GM19455 (cell line): ENCODE data around the gene KRT86.
"Not testable (repeated sequence)": the region's sequence is repeated elsewhere in the genome, so short reads cannot be mapped to it uniquely, and the experiment has no call there.

ENCODE experiments used
- ATAC-seq: cut with Tn5 transposase; IDR thresholded peaks from one replicate; pipeline ENCODE4 v1.9.1; 2021; ENCODE audit not compliant: unreplicated experiment

Gene KRT86

DNA sequence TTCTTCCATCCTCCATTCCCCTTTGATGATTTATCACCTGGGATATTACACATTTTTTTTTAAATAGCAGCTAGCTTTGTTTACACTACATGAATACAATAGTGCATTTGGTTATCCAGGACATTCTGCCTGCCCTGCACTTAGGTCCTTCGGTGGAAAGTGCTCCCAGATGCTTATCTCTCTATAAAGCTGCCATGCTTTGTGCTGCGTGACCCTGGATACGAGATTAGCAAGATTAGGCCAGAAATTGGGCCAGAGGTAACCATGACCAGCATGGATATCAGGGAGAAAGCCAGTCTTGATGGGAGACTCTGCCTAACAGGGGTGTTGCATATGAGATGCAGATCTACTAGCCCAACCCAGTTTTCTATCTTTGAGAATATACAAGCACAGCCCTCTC is 58.9 kb downstream of the KRT86 start:
- no peak for ATAC-seq

DNA sequence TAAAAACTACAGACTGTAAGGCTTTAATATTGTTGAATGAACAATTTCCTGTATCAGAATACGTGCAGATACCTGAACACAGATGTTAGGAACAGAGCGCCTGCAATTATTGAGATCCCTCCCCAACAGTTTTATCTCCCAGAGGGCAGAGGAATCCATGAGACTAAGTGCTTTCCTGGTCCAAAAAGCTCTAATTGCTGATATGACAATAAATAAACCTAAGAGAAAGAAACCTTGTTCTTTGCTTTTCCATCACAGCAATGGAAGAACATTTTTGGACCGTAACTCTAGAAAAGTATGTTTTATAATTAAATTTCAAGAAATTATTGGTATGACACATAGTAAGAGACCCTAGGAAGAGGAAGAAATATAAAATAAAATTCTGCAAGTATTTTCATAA is 59.7 kb downstream of the KRT86 start:
- no peak for ATAC-seq

DNA sequence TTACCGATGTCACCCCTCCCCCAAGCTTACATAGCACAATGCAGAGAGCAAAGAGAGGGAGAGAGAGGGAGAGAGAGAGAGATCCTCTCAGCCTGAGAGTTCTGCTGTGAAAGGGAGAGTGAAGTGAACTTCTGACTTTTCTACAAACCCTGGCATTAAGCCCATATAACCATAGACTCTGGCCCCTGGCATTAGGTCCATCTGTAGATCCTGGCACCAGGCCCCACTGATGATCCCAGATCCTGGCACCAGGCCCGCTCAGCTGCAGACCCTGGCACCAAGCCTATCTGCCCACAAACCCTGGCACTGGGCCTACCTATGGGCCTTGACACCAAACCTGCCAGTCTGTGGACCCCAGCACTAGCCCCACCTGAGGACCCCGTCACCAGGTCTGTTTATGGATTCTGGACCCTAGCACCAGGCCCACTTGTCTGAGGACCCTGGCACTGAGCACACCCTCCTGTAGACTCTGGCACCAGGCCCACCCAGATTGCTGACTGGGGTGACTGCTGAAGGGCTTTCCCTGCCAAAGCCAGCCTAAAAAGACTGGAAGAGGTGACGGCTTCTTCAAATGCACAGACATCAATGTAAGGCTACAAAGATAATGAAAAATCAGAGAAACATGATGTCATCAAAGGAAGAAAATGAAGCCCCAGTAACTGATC is 61.3 kb downstream of the KRT86 start:
- ATAC-seq, result no peak

DNA sequence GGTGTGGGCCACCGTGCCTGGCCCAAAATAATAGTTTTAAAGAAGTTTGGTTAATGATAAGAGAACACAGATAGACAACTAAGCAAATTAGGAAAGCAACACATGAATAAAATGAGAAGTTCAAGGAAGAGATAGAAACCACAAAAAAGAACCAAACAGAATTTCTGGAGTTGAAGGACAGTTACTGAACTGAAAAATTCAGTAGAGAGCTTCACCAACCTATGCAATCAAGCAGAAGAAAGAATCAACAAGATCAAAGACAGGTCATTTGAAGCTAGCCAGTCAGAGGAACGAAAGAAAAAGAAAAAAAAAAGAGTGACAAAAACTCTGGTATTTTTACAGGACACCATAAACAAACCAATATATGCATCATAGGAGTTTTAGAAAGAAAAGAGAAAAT is 62.2 kb downstream of the KRT86 start:
- no peak for ATAC-seq

DNA sequence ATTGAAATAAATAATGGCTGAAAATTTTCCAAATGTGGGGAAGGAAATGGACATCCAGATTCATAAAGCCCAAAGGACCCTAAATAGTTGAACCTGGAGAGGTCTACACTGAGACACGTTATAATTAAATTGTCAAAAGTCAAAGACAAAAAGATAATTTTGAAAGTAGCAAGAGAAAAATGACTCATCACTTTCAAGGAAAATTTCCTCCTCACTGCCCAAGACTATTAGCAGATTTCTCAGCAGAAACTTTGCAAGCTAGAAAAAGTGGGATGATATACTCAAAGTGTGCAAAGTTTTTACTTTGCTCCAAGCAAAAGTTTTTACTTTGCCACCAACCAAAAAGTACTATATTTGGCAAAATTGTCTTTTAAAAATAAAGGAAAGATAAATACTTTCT is 62.6 kb downstream of the KRT86 start:
- no peak for ATAC-seq

DNA sequence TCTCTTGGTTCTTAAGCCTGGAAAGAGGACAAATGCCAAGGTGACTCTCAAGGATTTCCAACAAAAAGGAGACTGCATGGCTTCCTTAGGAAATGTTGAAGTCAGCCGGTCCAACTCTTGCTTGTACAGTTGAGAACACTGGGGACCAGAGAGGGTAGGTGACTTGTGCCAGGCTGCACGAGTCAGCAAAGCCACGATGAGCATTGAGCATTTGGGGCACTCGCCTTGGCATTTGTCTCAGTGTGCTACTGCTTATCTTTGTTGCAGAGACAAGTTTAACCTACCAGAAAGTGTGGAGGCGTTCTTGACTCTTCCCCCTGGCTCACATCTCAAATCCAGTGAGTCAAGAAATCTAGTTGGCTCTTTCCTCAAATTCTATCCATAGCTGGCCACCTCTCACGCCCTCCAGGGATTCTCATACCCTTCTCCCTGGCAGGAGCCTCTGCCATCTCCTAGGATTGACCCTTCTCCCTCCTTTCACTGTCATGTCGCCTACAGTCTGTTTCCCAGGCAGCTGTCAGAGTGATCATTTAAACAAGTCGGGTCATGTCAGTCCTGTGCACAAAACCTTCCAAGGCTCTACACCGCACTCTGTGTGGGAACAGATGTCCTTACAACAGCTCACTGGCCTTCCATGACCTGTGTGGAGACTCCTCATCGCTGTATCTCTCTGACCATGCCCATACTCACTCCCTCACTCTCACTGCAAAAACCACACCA is 64.0 kb downstream of the KRT86 start:
- ATAC-seq, result no peak

DNA sequence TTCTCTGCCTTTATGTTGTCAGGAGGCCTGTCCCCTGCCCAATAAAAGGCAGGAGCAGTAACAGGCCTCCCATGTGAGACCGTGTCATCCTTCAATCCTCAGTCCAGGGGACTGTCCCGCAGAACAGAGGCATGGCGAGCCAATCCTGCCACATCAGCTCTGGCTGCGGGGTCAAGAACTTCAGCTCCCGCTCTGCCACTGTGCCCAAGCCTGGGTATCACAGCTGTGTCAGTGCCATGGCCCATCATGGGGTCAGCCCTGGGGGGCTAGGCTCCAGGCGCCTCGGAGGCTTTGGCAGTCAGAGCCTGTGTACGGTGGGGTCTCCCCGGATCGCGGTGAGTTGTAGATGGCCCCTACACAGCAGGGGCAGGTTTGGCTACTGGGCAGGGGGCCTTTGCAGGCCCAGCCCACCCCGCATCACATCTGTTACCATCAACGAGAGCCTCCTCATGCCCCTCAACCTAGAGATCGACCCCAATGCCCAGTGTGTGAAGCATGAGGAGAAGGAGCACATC is 66.7 kb downstream of the KRT86 start:
- ATAC-seq, result no peak

DNA sequence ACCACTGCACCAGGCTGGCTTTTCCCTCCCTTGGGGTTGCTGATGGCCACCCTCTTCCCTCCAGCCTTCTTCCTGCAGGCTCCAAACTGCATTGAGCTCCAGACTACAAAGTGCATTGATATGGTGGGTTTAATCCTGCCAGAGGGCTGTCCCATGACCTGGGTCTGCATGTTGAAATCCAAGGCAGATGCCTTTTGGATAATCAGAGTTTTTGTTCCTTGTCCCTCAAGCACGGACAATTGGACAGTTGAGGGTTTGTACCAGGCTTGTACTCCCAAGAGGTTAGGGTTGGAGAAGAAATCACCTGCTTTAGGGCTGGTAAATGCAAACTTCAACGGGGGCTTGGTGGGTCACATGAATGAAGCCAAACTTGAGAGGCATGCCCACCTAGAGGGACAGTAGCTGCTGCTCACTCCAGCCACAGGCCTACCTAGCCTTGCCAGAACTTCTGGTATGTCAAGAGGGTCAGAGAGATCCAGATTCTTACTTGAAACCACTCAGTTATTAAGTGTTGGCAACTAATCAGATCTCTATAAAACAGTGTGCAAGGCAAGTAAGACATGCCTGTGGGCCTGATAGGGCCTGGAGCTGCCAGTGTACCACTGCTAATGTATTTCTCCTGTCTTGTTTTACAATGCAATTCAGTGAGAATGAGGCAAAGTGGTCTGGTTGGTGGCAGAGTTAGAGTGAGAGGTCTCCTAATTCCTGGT is 68.5 kb downstream of the KRT86 start:
- no peak for ATAC-seq

DNA sequence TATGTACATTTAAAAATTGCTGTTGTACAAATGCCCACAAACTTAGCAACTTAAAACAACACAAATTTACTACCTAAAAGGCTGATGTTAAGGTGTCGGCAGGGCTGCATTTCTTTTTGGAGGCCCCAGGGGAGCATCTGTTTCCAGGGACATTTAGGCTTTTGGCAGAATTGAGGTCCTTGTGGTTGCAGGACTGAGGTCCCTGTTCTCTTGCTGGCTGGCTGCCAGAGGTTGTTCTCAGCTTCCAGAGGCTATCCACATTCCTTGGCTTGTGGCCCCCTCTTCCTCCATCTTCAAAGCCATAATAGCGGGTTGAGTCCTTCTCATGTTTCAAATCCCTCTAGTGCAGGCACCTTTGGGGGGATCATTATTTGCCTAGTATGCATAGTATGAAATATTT is 69.1 kb downstream of the KRT86 start:
- ATAC-seq, result no peak

DNA sequence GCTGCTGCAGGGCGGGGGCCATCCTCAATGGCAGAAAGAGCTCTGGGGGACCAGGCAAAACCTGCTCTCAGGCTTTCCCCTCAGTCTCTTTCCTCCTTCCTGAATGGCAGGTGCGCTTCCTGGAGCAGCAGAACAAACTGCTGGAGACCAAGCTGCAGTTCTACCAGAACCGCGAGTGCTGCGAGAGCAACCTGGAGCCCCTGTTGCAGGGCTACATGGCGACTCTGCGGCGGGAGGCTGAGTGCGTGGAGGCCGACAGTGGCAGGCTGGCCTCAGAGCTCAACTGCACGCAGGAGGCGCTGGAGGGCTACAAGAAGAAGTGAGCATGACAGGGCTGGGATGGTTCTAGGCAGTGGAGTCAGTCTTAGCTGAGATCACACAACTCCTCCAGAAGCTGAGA is 69.7 kb downstream of the KRT86 start:
- no peak for ATAC-seq

DNA sequence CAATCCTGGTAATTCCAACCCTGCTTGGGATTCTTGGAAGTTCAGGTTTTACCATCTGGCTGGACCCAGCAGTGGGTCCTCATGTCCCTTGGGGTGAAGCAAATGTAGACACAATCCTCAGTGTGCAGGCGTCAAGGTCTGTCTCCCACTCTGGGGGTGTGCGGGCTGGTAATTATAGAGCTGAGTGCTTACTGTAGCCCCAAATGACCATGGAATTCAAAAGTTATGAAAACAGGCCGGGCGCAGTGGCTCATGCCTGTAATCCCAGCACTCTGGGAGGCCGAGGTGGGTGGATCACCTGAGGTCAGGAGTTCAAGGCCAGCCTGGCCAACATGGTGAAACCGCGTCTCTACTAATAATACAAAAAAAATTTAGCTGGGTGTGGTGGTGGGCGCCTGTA is 70.6 kb downstream of the KRT86 start:
- not testable (repeated sequence) for ATAC-seq

DNA sequence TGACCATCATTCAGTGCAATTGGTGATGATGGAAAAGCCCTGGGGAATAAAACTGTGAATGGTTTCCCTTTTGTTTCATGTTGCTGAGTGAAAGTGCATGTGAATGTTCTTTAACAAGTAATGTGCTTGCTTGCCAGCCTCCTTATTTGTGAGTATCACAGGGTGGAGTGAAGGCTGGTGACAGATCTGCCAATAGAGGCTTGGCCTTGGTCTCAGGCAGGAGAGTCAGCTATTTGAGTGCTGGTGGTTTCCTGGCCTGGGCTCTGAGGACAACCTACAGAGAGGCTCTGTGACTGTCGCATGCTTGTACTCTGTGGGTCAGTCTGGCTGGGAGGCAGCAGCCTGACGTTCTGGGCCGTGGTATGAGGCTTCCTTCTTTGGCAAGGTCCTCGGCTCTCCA is 72.1 kb downstream of the KRT86 start:
- ATAC-seq, result no peak

DNA sequence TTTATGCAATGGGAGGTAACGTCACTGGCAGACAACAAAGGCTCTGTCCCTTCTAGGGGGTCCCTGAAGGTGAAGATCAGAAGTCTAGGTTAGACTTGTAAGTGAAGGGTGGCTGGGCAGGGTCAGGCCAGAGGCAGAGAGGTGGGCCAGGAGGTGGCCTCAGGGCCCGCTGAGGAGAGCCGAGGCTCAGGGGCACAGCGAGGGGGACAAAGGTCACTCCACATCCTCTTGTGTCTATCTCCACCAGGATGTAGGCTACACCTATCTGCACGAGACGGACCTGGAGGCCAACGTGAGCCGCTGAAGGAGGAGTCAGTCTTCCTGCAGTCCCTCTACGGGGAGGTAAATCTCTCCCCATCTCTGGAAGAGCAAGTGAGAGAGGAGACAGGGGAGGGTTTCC is 72.6 kb downstream of the KRT86 start:
- no peak for ATAC-seq

DNA sequence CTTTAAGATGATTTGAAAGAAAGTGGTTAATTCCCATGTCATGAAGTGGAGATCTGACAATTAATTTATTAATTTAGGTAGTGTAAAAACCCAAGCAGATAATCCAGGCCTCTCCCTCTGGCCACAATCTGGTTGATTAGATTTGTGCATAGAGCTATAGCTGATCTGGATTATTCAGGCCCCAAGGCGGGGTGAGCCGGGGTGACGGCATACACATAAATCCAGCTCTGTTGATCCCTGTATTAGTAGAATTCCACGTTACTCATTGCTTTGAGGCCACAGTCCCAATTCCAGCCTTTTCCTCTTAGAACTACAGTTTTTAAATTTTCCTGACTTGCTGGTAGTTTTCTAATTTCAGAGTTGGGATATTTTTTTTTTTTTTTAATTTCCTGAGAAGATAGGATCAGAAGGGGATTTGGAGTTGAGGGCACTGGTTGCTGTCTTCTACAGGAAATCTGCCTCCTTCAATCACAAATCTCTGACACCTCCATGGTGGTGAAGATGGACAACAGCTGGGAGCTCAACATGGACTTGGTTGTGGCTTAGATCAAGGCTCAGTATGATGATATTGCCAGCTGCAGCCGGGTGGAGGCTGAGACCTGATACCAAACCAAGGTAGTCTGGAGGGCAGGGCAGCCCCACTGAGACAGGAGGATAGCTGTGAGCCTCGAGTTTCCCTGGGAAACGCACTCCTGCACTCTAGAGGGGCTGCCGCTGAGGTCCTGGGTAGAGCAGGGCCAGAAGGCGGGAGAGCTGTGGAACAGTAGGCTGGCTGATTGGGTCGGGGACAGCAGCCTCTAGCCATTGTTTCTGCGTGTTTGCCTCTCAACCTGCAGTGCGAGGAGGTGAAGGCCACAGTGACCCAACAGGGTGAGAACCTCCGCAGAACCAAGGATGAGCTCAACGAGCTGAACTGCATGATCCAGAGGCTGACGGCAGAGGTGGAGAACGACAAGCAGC is 73.4 kb downstream of the KRT86 start:
- ATAC-seq, result no peak

DNA sequence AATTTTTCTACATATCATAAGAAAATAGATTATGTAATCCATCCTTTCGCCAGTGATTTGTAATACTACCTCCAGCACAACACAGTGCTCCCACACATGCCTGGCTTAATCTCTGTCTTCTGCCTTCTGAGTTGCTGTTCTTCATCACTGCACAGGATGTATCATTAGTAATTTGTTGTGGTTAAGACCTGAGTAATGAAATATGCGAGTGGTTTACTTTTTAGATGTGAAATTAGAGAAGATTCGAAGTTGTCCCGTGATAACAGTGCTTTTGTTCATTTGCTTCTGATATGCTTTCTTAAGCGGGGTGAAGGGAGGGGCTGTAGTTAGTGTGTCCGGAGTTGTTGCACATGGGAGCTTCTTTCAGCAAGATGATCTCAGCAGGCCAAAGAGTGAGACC is 74.8 kb downstream of the KRT86 start:
- ATAC-seq, result no peak

DNA sequence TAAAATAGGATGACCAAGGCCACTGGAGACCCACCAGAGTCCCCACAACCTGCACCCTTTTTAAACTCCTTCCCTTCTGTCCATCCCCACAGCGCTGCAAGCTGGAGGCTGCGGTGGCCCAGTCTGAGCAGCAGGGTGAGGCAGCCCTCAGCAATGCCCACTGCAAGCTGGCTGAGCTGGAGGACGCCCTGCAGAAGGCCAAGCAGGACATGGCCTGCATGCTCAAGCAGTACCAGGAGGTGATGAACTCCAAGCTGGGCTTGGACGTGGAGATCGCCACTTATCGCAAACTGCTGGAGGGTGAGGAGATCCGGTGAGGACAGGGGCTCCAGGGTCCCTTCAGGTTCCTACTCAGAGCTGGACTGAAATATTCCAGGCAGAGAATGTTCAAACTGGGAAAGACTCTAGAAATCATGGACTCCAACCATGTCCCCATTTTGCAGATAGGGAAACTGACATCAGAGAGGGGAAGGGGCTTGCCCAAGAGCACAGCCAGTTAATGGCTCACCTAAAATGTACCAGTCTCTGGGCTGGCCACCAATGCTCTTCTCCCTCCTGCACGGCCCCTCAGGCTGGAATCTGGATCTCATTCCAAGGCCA is 75.7 kb downstream of the KRT86 start:
- ATAC-seq, result no peak

DNA sequence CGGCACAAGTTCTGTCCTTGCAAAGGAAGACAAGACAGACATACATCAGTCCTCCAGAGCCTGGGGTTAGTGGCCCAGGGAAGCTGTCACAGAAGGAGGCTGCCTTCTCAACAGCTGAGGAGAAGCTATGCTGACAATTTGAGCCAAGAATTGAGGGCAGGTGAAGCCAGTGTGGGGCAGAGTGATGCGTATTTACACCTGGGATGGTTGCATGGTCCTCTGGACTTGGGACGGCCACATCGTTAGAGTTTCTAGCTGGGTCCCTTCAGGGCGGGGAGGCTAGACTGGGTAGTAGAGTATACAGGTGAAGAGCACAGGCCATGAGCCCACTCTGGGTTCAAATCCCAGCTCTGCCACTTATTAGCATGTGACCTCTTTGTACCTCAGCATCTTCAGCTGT is 76.3 kb downstream of the KRT86 start:
- ATAC-seq, result no peak

DNA sequence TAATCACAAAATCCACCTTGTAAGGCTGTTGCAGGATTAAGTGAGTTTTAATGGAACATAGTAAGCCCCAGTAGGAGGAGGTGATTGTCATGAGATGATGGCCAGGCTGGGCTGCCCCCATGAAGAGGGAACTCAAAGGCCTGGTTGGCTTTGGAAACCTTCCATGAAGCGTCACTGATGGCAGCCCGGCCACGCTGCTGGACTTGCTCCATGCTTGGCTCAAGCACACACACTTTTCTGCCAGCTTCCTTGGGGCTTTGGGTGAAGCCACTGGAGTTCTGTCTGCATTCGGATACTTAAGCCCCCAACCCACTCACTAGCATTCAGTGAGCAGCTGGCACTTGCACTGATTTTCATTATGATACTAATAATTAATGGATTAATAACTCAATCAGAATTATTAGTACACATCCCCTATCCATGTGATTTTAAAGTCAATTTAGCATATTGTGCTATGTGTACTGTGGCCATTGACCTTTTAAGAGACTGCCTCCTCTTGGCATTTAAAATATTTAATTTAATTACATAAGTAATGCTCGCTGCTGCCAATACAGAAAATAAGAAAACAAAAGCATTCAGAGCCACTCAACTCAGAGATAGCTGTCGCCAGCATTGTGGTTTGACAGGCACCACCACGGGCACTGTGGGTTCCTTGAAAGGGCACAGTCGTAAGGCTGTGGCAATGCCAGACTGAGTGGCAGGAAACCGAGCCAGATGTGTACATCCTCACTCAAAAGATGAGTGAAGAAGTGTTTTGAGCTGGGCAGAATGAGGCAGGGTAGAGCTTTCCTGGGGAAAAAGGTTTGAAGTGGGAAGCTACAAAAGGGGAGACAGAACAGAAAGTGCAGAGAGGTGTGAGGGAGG is 77.0 kb downstream of the KRT86 start:
- ATAC-seq, result no peak

DNA sequence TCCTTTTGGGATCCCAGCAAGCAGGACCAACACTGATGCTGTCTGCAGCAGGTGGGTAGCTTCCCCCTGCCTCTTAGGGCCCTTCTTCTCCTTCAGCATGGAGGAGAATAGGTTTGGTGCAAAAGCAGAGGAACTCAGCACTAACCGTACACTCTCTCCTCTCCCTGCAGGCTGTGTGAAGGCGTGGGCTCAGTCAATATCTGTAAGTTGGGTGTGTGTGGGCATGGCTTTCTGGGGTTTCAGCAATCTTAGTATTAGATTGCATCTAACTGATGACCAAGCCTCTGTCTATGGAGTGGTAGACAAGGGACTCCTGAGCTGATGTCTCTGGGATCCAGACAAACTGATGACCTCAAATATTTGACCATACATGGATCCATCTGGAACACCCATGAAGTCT is 78.5 kb downstream of the KRT86 start:
- no peak for ATAC-seq

DNA sequence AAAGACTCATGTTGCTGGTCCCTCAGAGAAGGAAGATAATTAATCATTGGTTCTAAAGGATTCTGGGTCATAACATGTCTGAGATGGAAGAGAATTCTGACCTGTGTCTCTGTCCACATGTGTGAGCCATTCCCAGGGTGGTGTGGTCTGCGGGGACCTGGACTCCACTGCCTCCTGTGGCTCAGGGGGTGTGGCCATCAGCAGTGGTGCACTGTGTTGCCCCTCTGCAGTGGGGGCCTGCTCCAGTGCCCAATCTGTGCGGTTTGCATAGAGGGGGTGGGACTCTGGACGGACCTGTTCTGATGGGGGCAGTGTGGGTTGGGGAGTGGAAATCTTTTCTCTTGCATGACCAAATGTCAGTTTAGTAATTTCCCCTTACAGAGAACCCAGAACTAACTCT is 79.3 kb downstream of the KRT86 start:
- ATAC-seq, result no peak
